Pancreas (tissue), 10 donors: ENCODE results near the gene TNRC6B. TPM values are rescaled to one million over a fixed set of nuclear protein-coding genes. Genes with fewer than 3 reads are reported as not detected.

Experiments used
- ATAC-seq, 4 donors: fragments of 200-7000 bp; cut with Tn5 transposase; one replicate each; pipeline versions ENCODE4 v1.8.0 to v1.9.1; 2020; ENCODE audit warnings: mild to moderate bottlenecking in 4 of 4, moderate library complexity in 4 of 4
- DNase-seq, 6 donors: peaks; one replicate each; pipeline ENCODE4 v3.0.0-alpha.2; 2020
- FAIRE-seq: peaks from 2 replicates; lab custom pipeline; 2012; peaks lifted over from hg19 to GRCh38; lab: Jason Lieb, UNC
- H3K27ac ChIP-seq, 4 donors: fragments of 200-600 bp; sonication (generic); 1 replicate in 3 of 4; 2 replicates in 1 of 4; pipeline versions ENCODE4 v1.5.0 to v1.8.0; 2020
- H3K27me3 ChIP-seq, 4 donors: fragments of 200-600 bp; one replicate each; pipeline ENCODE4 v1.8.0; 2021
- H3K36me3 ChIP-seq, 3 donors: fragments of 200-600 bp; sonication (generic) in 1 of 3; one replicate each; pipeline versions ENCODE4 v1.5.0 to v1.8.0; 2020 to 2021
- H3K4me1 ChIP-seq, 3 donors: fragments of 200-600 bp; one replicate each; pipeline ENCODE4 v1.8.0; 2021
- H3K4me3 ChIP-seq, 4 donors: fragments of 200-600 bp; sonication (generic) in 2 of 4; one replicate each; pipeline versions ENCODE4 v1.5.0 to v1.8.0; 2020 to 2021
- H3K9me3 ChIP-seq, 4 donors: fragments of 200-600 bp; one replicate each; pipeline ENCODE4 v1.8.0; 2021
- CTCF ChIP-seq, 4 donors: fragments of 200-600 bp; sonication (generic) in 3 of 4; IDR thresholded peaks; one replicate each; pipeline versions ENCODE4 v1.5.0 to v1.8.0; 2021; ENCODE audit warnings: antibody characterized with exemption in 4 of 4
- WGBS, 2 donors: extraction: QIAGEN DNeasy Blood & Tissue Kit; methylation state at CpG; one replicate each; pipeline ENCODE4 v1.1.7; 2013; 5-methylcytosine and 5-hydroxymethylcytosine counted together
- intact Hi-C, 3 donors: fragments of 100-400 bp; cut with DNase I; formaldehyde crosslinking; loops; one replicate each; pipeline versions ENCODE4 v1.11.1 to v1.14.2; 2022
- polyA plus RNA-seq, 2 donors: library from polyadenylated mRNA; stranded (reverse); fragments of 200-250 nt; gene quantifications; one replicate each; pipeline ENCODE4 v1.2.3, GENCODE V29; 2013
- total RNA-seq, 6 donors: library from RNA; stranded (reverse); fragmentation: NEBNext Ultra II Directional in 4 of 6; extraction: Animal tissue kit (Norgen Biotek cat#: 25700) in 4 of 6; gene quantifications; one replicate each; pipeline versions ENCODE4 v1.2.1 to v1.2.4, GENCODE V29; 2021 to 2023
- donor health status: healthy with polysubstance abuse.
- donor health status: DM: no; HTN: no; CAD: no; lungs with moderate emphysema.
- donor health status: DM: no; HTN: no; CAD: no.
- donor health status: control.
- donor health status: control.
- donor health status: Bipolar disorder and iron deficiency.
- donor health status: DM: yes; HTN: yes; CAD: no.
- donor health status: DM: no; HTN: no; CAD: no.
- donor health status: DM: no; HTN: no; CAD: no.
- donor health status: DM: yes; HTN: yes; CAD: no.

Gene TNRC6B
- total and polyA plus RNA-seq, 8 donors = 2.2 to 31.3 (median 21.0) TPM

- H3K4me1 ChIP-seq = no peaks in the 10 kb centered on the region
- no peak for TF ChIP-seq CTCF (IDR thresholded peaks at IDR 0.05)
- 79 to 81% methylated on average over 19 of the region's 19 CpGs for WGBS, 2 donors
- no peaks in the 10 kb centered on the region for H3K27me3 ChIP-seq
- no peaks in the 10 kb centered on the region for H3K9me3 ChIP-seq
- H3K36me3 ChIP-seq = peaks cover 2 to 35% (median 15%) of the 10 kb centered on the region in 3 donors
- H3K4me3 ChIP-seq = no peak overlapping the region
- FAIRE-seq (no peak), ATAC-seq (peak in 1 of 4 donors; percentile 17), DNase-seq (no peak)
- intact Hi-C loops = no loop called here
- no peak overlapping the region for H3K27ac ChIP-seq
These were observed 147.0 kb downstream of the TNRC6B start for GRCh38 chr22:40324468-40325305.

DNA sequence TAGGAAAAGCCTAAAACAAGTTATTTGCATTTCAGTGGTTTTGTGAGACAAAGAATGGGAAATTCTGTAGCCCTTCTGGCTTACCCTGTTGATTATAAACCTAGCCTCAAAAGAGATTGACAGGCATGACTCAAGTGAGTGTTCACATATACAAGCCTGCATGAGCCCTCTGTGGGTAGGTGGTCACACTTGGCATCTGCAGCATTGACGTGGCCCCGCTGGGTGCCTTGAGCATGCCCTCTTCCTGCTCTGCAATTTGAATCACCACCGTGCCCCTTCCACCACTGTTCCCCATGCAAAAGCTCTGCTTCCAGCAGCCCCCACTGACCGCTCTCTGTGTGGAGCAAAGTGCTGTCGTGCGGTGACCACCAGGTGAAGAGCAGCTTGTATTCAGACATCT is 147.6 kb downstream of the TNRC6B start:
- WGBS, 2 donors = 96% methylated on average over 6 of the region's 6 CpGs
- no peaks in the 10 kb centered on the region for H3K4me1 ChIP-seq
- DNase-seq (no peak), FAIRE-seq (no peak), ATAC-seq (no peak)
- no peaks in the 10 kb centered on the region for H3K9me3 ChIP-seq
- H3K36me3 ChIP-seq = peaks cover 2 to 35% (median 15%) of the 10 kb centered on the region in 3 donors
- intact Hi-C loops = no loop called here
- TF ChIP-seq CTCF (IDR thresholded peaks at IDR 0.05) = no peak
- no peaks in the 10 kb centered on the region for H3K27me3 ChIP-seq
- H3K27ac ChIP-seq = no peak overlapping the region
- H3K4me3 ChIP-seq = no peak overlapping the region

- intact Hi-C loops = no loop called here
- Histone ChIP-seq H3K9me3 (no peaks in the 10 kb centered on the region), H3K4me1 (no peaks in the 10 kb centered on the region), H3K27ac (no peak overlapping the region), H3K4me3 (no peak overlapping the region), H3K27me3 (no peaks in the 10 kb centered on the region), H3K36me3 (peaks cover 0 to 21% (median 2%) of the 10 kb centered on the region in 3 donors)
- DNase-seq (no peak), FAIRE-seq (no peak), ATAC-seq (no peak)
- no peak for TF ChIP-seq CTCF (IDR thresholded peaks at IDR 0.05)
- 71 to 76% methylated on average over 10 of the region's 10 CpGs for WGBS, 2 donors
These were observed 149.4 kb downstream of the TNRC6B start for GRCh38 chr22:40326905-40327735.

DNA sequence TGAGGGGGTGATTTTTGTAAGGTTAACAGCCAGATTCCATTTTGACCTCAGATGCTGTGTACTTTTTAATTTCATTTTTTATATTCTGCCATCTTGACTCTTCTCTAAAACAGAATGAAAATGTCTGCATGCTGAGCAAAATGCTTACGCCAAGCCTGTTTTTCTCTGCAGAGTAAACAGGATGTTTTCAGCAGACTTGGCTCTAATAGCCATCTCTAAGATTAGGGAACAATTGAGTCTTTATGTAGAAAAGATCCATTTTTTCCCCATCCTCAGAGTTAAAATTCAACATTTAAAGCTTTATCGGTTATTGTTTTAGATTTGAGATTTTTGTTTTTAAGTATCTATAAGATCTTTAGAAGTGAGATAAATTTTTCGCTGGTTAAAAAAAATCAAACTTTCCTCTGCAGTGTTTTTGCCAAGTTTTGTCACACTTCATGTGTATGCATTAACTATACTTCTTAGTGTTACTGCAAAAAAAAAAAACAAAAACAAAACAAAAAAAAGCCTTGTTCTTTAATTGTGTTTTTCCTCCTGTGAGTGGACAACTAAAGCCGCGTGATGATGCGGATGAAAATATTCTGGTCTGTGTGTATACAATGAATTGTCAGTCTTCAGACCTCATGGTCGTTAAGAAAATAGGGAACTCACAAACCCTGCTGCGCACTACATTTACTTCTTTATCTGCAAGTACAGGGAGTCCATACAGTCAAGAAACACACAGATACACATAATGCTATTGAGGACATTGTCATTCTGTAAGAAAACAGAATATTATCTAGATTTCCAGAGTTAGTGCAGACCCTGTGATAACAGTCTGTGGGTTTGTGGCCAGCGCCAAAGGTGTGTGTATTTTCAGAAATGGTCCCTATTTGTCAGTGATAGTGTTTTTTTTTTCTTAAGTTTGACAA is 151.1 kb downstream of the TNRC6B start:
- H3K4me3 ChIP-seq = no peak overlapping the region
- H3K36me3 ChIP-seq = peaks cover 0 to 15% (median 0%) of the 10 kb centered on the region in 3 donors
- no peak overlapping the region for H3K27ac ChIP-seq
- no peaks in the 10 kb centered on the region for H3K9me3 ChIP-seq
- H3K27me3 ChIP-seq = no peaks in the 10 kb centered on the region
- H3K4me1 ChIP-seq = no peaks in the 10 kb centered on the region
- FAIRE-seq = no peak
- DNase-seq = no peak
- ATAC-seq = peak in 1 of 4 donors; percentile 11
- intact Hi-C loops = no loop called here
- no peak for TF ChIP-seq CTCF (IDR thresholded peaks at IDR 0.05)
- 79 to 83% methylated on average over 9 of the region's 9 CpGs for WGBS, 2 donors
